Duodenal mucosa (tissue), 2 donors: ENCODE measurements around the gene PDGFC.

ENCODE experiments used
- H3K27ac ChIP-seq: one replicate; pipeline ENCODE4 v1.7.0; 2013; ENCODE audit warnings: low read depth, low read length
- H3K27me3 ChIP-seq, 2 donors: one replicate each; pipeline ENCODE4 v1.7.0; 2013; ENCODE audit warnings: low read length in 2 of 2, control low read depth in 1 of 2; ENCODE audit not compliant: insufficient read depth in 2 of 2, control insufficient read depth in 1 of 2
- H3K36me3 ChIP-seq, 2 donors: one replicate each; pipeline ENCODE4 v1.7.0; 2013; ENCODE audit warnings: low read length in 2 of 2, control low read depth in 1 of 2; ENCODE audit not compliant: insufficient read depth in 2 of 2, control insufficient read depth in 1 of 2
- H3K4me1 ChIP-seq, 2 donors: one replicate each; pipeline ENCODE4 v1.7.0; 2013; ENCODE audit warnings: low read length in 2 of 2, control low read depth in 1 of 2; ENCODE audit not compliant: insufficient read depth in 2 of 2, control insufficient read depth in 1 of 2
- H3K4me3 ChIP-seq, 2 donors: one replicate each; pipeline ENCODE4 v1.7.0; 2013; ENCODE audit warnings: low read length in 2 of 2, low read depth in 1 of 2
- H3K9ac ChIP-seq, 2 donors: one replicate each; pipeline ENCODE4 v1.7.0; 2013; ENCODE audit warnings: low read length in 2 of 2, low read depth in 1 of 2
- H3K9me3 ChIP-seq, 2 donors: one replicate each; pipeline ENCODE4 v1.7.0; 2013; ENCODE audit warnings: low read length in 2 of 2, control low read depth in 1 of 2; ENCODE audit not compliant: control insufficient read depth in 1 of 2

The PDGFC gene

DNA sequence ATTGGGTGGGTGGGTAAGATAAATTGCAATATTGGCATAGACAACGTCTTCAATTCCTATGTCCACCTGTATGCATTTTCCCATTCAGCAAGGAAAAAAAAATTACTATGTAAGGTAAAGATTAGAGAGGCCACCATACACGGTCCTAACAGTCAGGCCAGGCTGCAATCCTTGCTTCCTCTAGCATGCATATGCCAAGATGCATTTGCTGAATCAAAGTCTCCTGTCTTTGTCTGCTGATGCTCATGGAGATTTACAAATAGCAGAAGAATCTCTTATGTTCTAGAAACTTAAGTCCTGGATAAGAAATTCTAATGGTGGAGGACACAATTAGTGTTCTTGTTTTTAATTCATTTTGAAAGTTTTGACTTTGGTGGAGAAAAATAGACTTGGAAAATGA is 206.8 kb downstream of the PDGFC start:
- Histone ChIP-seq H3K4me3 (no peak overlapping the region), H3K27ac (no peak overlapping the region), H3K9me3 (no peaks in the 10 kb centered on the region), H3K36me3 (no peaks in the 10 kb centered on the region), H3K27me3 (no peaks in the 10 kb centered on the region), H3K4me1 (no peaks in the 10 kb centered on the region), H3K9ac (no peak overlapping the region)

GRCh38 chr4:156764145-156764544 is 207.5 kb downstream of the PDGFC start:
- H3K9me3 ChIP-seq = no peaks in the 10 kb centered on the region
- no peak overlapping the region for H3K4me3 ChIP-seq
- no peaks in the 10 kb centered on the region for H3K4me1 ChIP-seq
- no peaks in the 10 kb centered on the region for H3K27me3 ChIP-seq
- H3K27ac ChIP-seq = no peak overlapping the region
- no peak overlapping the region for H3K9ac ChIP-seq
- H3K36me3 ChIP-seq = no peaks in the 10 kb centered on the region

- Histone ChIP-seq H3K9ac (no peak overlapping the region), H3K27ac (no peak overlapping the region), H3K9me3 (no peaks in the 10 kb centered on the region), H3K4me3 (no peak overlapping the region), H3K4me1 (no peaks in the 10 kb centered on the region), H3K27me3 (no peaks in the 10 kb centered on the region), H3K36me3 (no peaks in the 10 kb centered on the region)
Observed at GRCh38 chr4:156763511-156763910, 208.1 kb downstream of the PDGFC start.

- Histone ChIP-seq H3K27me3 (no peaks in the 10 kb centered on the region), H3K27ac (no peak overlapping the region), H3K36me3 (no peaks in the 10 kb centered on the region), H3K9me3 (no peaks in the 10 kb centered on the region), H3K4me1 (no peaks in the 10 kb centered on the region), H3K9ac (no peak overlapping the region), H3K4me3 (no peak overlapping the region)
Observed at GRCh38 chr4:156762851-156763250, 208.7 kb downstream of the PDGFC start.

DNA sequence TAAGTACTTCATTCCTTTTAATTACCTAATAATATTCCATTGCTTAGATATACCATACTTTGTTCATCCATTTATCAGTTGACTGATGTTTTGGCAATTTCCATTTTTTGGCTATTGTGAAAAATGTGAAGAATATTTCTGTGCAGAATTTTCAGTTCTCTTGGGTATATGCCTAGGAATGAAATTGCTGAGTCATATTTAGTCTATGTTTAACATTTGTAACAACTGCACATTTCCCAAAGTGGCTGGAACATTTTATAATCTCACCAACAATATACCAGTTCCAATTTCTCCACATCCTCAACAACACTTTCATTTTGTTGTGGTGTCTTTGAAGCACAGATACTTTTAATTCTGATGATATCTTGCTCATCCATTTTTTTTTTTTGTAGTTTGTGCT is 215.5 kb downstream of the PDGFC start:
- H3K4me1 ChIP-seq = no peaks in the 10 kb centered on the region
- no peaks in the 10 kb centered on the region for H3K36me3 ChIP-seq
- H3K27ac ChIP-seq = no peak overlapping the region

DNA sequence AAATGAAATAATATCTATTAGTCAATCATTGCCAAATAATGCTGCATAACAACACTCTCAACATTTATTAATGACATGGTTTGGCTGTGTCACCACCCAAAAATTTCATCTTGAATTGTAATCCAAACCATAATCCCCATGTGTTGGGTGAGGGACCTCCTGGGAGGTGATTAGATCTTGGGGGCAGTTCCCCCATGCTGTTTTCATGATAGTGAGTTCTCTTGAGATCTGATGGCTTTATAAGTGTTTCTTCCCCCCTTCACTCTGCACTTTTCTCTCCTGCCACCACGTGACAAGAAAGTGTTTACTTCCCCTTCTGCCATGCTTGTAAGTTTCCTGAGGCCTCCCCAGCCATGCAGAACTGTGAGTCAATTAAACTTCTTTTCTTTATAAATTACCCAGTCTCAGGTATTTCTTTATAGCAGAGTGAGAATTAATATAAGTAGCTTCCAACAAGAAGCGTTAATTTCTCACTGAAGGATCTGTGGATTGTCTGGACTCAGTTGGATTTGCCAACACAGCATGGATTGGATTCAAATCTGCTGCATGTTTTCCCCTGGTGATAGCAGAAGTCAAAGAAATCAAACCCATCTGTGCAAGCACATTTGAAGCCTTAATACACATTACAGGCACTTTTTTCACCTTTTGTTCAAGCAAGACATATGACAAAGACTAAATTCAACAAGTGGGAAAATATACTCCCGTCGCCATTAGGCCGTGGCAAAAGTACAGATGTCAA is 216.6 kb downstream of the PDGFC start:
- Histone ChIP-seq H3K4me1 (no peaks in the 10 kb centered on the region), H3K27me3 (no peaks in the 10 kb centered on the region), H3K9me3 (no peaks in the 10 kb centered on the region), H3K9ac (no peak overlapping the region), H3K36me3 (no peaks in the 10 kb centered on the region), H3K27ac (no peak overlapping the region), H3K4me3 (no peak overlapping the region)

More for the DNA sequence above, 215.5 kb downstream of the PDGFC start:
- Histone ChIP-seq H3K27me3 (no peaks in the 10 kb centered on the region), H3K9me3 (no peaks in the 10 kb centered on the region), H3K9ac (no peak overlapping the region), H3K4me3 (no peak overlapping the region)

DNA sequence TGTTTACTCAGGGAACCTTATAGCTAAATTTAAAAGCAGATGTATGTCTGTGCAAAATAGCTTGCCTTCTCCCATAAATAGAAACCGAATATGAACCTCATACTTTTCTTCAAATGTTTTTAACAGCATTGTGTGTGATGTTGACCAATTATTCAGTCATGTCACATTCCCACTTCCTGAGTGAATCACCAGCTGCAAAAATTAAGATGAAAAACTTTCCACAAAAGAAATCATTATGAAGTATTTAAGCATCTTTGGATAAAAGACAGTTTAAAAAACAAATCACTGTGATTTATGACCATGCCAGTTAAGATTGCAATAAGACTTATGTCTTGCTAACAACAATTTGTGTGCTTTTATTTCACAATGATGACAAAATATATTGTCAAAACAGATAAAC is 220.1 kb downstream of the PDGFC start:
- Histone ChIP-seq H3K9ac (no peak overlapping the region), H3K27me3 (no peaks in the 10 kb centered on the region), H3K9me3 (no peaks in the 10 kb centered on the region), H3K27ac (no peak overlapping the region), H3K4me1 (no peaks in the 10 kb centered on the region), H3K36me3 (no peaks in the 10 kb centered on the region), H3K4me3 (no peak overlapping the region)

- no peaks in the 10 kb centered on the region for H3K27me3 ChIP-seq
- no peak overlapping the region for H3K9ac ChIP-seq
- H3K9me3 ChIP-seq = no peaks in the 10 kb centered on the region
- H3K4me3 ChIP-seq = no peak overlapping the region
- no peaks in the 10 kb centered on the region for H3K4me1 ChIP-seq
- no peak overlapping the region for H3K27ac ChIP-seq
- no peaks in the 10 kb centered on the region for H3K36me3 ChIP-seq
Observed at GRCh38 chr4:156749426-156750403, 221.9 kb downstream of the PDGFC start.

DNA sequence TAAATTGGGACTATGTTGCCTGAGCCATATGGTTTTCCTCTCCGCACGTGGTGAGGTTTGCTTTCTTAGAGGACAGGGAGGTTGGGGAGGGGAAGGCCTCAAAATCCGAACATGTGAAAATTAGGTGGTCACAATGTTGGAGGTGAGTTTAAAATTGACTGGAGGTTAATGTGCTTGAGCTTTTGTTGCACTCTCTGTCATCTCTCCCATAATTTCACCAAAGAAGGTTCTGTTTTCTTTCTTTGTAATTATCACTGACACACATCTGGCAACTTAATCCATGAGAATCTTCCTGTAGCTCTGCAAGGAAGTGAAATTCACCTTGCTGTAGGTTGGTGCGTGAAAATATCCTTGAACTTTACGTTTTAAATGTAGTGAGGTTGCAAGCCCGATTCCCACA is 225.5 kb downstream of the PDGFC start:
- Histone ChIP-seq H3K36me3 (no peaks in the 10 kb centered on the region), H3K27ac (no peak overlapping the region), H3K27me3 (no peaks in the 10 kb centered on the region), H3K4me3 (no peak overlapping the region), H3K4me1 (no peaks in the 10 kb centered on the region), H3K9ac (no peak overlapping the region), H3K9me3 (peaks cover 3 to 4% of the 10 kb centered on the region in 2 donors)

GRCh38 chr4:156738766-156739165 is 232.8 kb downstream of the PDGFC start:
- H3K9me3 ChIP-seq = peaks cover 3 to 4% of the 10 kb centered on the region in 2 donors

More at GRCh38 chr4:156738766-156739165, 232.8 kb downstream of the PDGFC start:
- no peak overlapping the region for H3K27ac ChIP-seq
- no peak overlapping the region for H3K4me3 ChIP-seq
- H3K4me1 ChIP-seq = no peaks in the 10 kb centered on the region
- no peak overlapping the region for H3K9ac ChIP-seq
- no peaks in the 10 kb centered on the region for H3K36me3 ChIP-seq
- H3K27me3 ChIP-seq = no peaks in the 10 kb centered on the region
